HG03025 (cell line): Measurements from ENCODE around the gene SEZ6L2.
"Not testable (repeated sequence)": the region's sequence is repeated elsewhere in the genome, so short reads cannot be mapped to it uniquely, and the experiment has no call there.

ENCODE experiments used
- ATAC-seq: cut with Tn5 transposase; IDR thresholded peaks from one replicate; pipeline ENCODE4 v1.9.1; 2021; ENCODE audit warnings: mild to moderate bottlenecking, moderate library complexity; ENCODE audit not compliant: unreplicated experiment, low FRiP score

SEZ6L2 gene

GRCh38 chr16:29891525-29892457 is 7.6 kb downstream of the SEZ6L2 start:
- no peak for ATAC-seq

- not testable (repeated sequence) for ATAC-seq
These were observed 10.0 kb downstream of the SEZ6L2 start for GRCh38 chr16:29889372-29889771.

DNA sequence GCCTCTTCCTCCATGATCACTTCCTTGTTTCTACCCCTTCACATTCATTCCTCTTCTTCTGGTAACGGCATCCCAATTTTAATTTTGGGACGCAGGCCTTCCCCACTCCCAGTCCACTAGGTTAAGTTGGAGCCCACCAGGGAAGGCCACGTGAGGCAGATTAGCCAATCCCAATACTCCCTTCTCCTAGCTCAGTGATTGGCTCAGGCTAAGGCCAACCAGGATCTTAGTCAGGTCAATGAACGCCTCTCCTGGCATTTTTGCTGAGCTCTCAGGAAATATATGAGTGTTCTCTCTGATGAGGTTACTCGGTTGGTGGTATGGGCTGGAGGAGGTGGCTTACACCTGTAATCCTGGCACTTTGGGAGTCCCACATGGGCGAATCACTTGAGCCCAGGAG is 15.4 kb downstream of the SEZ6L2 start:
- no peak for ATAC-seq

DNA sequence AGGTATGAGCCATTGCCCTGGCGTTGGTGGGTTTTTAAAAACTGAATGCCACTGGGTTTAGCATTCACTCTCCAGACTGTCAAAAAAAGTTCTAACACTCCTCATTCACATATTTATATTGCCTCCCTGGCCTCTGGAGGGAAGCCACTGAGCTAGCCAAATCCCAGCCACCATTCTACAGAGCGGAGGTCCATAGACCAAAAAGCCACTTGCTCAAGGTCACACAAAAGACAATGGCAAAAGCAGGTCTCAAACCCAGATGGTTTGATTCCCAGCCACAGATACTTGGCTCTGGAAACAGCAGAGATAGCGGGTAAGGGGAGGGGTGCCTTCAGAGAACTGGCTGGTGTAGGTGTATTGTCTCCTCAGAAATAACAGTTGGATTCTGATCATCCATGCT is 18.3 kb downstream of the SEZ6L2 start:
- no peak for ATAC-seq

DNA sequence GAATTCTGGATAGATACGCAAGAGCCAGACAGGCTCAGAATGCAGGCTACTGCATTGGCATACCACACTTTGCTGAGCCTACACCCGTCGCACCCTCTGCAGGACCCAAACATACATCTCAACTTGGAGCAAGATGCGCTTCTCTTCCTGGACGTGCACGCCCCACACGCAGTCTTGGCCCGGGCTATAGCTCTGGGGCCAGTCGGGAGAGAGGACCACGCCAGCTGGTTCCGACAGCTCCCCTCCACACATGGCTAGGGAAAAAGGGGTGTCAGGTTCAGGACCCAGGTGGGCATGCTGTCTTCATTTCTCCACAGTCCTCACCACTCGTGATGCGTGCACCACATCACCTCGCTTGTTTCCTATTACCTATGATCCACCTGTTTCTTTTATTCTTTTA is 21.2 kb downstream of the SEZ6L2 start:
- no peak for ATAC-seq

DNA sequence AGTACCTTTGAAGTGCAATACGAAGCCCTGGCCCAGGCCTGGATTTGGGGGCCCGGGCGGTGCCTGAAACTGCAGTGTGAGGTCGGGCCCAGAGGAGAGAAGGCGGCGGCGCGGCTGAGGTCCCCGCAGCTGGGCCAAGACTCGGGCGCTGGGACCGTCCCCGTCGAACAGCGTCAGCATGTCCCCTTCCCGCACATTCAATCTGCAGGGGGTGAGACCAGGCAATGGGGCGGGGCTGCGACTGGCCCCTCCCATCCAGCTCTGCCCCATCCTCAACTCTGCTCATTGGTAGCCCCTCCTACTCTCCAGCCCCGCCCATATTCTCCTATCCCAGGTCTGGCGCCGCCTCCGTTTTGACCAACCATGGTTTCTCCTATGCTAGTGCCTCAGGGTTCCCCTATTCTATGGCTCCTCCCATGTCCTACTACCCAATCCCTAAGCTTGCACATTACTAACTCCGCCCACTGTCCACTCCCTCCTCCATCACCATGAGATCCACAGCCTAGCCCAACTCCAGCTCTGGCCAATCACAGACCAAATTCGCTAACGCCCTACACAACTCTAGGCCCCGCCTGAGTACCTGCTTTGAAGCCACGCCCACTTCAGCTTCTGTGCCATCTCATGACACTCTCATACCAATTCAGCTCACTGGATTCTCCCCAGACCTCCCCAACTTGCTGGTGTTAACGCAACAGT is 21.9 kb downstream of the SEZ6L2 start:
- no peak for ATAC-seq

DNA sequence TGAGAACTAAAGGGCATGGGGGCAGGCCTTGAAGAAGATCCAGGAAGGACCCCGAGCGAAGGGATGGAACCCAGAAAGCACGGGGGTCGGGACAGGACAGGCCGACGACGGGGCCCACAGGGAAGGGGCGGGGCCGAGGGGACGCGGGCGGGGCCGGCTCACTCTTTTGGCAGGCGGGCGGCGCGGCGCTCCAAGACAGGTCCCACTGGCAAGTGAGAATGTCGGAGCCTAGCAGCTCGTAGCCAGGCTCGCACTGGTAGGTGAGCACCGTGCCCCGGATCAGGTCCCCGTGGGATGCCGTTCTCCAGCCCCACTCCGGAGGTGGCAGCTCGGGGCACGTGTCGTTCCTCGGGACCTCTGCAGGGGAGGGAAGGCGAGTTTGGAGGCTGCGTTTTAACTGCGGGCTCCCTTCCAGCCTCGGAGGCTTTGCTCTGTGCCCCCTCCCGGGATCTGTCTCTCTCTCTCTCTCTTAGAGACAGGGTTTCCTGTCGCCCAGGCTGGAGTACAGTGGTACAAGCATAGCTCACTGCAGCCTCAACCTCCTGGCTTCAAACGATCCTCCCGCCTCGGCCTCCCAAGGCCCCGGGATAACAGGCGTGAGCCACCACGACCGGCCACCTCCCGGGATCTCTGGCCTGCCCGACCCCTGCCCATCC is 22.6 kb downstream of the SEZ6L2 start:
- no peak for ATAC-seq

DNA sequence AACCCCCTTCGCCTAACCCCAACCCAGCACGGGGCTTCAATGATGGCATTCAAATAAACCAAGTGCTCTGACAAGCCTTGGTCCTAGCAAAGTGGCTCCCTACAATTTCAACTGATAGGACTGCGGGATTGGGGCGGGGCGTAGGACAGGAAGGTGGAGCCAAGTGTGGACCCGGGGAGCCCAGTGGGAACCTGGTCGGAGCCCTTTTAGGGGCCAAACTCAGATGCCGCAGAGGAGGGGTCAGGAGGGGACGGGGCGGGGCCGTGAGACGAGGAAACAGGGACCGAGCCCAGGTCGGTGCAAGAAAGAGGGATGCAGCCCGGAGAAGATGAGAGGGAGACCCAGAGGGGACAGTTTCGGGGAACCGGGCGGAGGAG is 23.1 kb downstream of the SEZ6L2 start:
- no peak for ATAC-seq

GRCh38 chr16:29875206-29875605 is 24.1 kb downstream of the SEZ6L2 start:
- no peak for ATAC-seq

GRCh38 chr16:29873319-29873718 is 26.0 kb downstream of the SEZ6L2 start:
- no peak for ATAC-seq

DNA sequence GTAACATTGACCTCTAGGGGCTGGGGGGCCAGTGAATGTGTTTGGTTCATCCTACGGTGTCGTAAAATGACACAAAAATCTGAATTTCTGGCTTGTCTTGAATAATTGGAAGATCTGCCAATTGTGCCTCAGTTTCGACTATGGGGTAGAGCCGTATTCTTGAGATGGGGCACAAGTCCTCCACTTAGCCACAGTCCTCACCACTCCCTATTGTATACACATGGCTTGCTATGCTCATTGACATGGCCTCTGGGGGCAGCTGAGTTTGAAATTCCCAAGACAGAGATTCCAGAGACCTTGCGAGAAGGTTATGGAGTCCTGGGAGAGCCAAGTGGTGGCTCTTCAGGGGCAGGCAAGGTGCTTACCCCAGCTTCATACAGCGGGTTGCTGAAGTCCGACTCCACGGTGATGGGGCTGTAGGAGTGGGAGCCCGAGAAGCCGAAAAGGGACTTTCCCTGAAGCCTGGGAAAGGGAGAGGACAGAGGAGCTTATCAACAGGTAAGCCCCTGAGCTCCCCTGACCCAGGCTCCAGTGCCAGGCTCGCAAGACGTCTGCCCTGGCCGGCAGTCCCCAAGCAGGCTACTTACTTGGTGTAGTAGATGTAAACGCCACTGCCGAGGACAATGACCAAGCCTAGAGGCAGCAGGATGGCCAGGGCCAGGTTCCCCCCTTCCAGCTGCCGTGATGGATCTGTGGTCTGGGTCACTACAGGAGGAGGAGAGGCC is 27.4 kb downstream of the SEZ6L2 start:
- ATAC-seq, result no peak

- not testable (repeated sequence) for ATAC-seq
These were observed 30.3 kb downstream of the SEZ6L2 start for GRCh38 chr16:29869067-29869466.

GRCh38 chr16:29868396-29869009 is 30.8 kb downstream of the SEZ6L2 start:
- no peak for ATAC-seq

GRCh38 chr16:29864205-29864604 is 35.1 kb downstream of the SEZ6L2 start:
- no peak for ATAC-seq

- ATAC-seq, result no peak
These were observed 35.7 kb downstream of the SEZ6L2 start for GRCh38 chr16:29863669-29863984.

GRCh38 chr16:29862884-29863668 is 36.3 kb downstream of the SEZ6L2 start, which contains the start of gene CDIPT:
Gene CDIPT, minus strand, starts transcription at chr16:29863226. Its CDS starts 369 bp downstream, at chr16:29862857.
- peak; percentile 71 for ATAC-seq

GRCh38 chr16:29862383-29862883 is 36.9 kb downstream of the SEZ6L2 start:
- ATAC-seq, result peak; percentile 2

GRCh38 chr16:29860218-29860617 is 39.1 kb downstream of the SEZ6L2 start:
- no peak for ATAC-seq

- no peak for ATAC-seq
These were observed 40.4 kb downstream of the SEZ6L2 start for GRCh38 chr16:29858974-29859373.
